Measurements from ENCODE around the gene ZC3H7A.
"Not testable (repeated sequence)": the region's sequence is repeated elsewhere in the genome, so short reads cannot be mapped to it uniquely, and the experiment has no call there.

- TF ChIP-seq POLR2A (IDR thresholded peaks at IDR 0.05), result not testable (repeated sequence)
- TF ChIP-seq, protein P1, sequence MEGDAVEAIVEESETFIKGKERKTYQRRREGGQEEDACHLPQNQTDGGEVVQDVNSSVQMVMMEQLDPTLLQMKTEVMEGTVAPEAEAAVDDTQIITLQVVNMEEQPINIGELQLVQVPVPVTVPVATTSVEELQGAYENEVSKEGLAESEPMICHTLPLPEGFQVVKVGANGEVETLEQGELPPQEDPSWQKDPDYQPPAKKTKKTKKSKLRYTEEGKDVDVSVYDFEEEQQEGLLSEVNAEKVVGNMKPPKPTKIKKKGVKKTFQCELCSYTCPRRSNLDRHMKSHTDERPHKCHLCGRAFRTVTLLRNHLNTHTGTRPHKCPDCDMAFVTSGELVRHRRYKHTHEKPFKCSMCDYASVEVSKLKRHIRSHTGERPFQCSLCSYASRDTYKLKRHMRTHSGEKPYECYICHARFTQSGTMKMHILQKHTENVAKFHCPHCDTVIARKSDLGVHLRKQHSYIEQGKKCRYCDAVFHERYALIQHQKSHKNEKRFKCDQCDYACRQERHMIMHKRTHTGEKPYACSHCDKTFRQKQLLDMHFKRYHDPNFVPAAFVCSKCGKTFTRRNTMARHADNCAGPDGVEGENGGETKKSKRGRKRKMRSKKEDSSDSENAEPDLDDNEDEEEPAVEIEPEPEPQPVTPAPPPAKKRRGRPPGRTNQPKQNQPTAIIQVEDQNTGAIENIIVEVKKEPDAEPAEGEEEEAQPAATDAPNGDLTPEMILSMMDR (IDR thresholded peaks at IDR 0.05), result not testable (repeated sequence)
These were observed 21.9 kb upstream of the ZC3H7A start for GRCh38 chr16:11818970-11819369.

Measured in suprapubic skin (tissue), 3 donors.